Measurements from ENCODE around the gene SIGLEC11. TPM values are rescaled to one million over a fixed set of nuclear protein-coding genes. Genes with fewer than 3 reads are reported as not detected.
A peak's percentile ranks its signal among the peaks of the same experiment; 100 is the strongest.

Gene SIGLEC11
- total and polyA plus RNA-seq, 2 donors (not counting 1 experiment from before 2014, with no cell fraction given), result 0.09 TPM; not detected in 1

DNA sequence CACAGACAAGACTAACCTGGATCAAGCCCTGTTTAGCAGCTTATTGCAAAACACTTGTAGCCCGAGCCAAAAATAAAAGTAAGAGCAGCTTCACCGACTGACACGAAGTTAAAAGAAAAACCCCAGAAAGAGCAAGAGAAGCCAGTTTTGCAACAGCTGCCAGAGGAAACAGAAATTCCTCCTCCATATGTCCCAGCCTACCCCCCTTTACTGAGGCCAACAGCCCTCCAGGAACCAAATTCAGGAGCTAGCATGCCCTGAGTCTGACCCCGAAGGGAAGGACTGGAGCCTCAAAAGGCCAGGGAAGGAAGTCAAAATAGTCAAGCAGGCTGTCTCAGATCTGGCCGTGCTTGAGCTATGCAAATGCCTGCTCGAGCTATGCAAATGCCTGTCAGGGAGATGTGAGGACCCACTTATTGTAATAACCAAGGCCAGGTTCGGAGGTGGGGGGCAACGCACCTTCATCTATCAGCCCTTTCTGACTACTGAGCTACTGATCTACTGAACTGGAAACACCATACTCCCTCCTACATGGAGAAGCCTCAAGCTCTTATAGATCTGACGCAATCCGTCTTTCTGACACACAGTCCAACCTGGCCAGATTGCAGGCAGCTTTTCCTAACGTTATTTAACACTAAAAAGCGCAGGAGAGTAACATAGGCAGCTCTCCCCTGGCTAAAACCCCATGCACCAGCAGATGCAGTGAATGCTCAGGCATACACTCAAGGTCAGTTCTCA is 6.7 kb downstream of the SIGLEC11 start:
- Mint-ChIP-seq H3K4me3 (no peak overlapping the region), H3K9me3 (ENCODE audit: insufficient read depth) (no peaks in the 10 kb centered on the region), H3K27ac (no peak overlapping the region), H3K4me1 (peaks cover 13% of the 10 kb centered on the region), H3K27me3 (peaks cover 42% of the 10 kb centered on the region)
- Histone ChIP-seq H3K79me2 (ENCODE audit: control insufficient read depth, insufficient read depth, low read length) (no peaks in the 10 kb centered on the region), H3K36me3 (replicated peaks in 1 of 2; ENCODE audit: control extremely low read depth in 1 of 2, control insufficient read depth in 1 of 2, extremely low read depth in 1 of 2, insufficient read depth in 2 of 2, low read length in 1 of 2) (no peaks in the 10 kb centered on the region), H3K4me2 (replicated peaks; ENCODE audit: low read depth, low read length, poor library complexity, severe bottlenecking) (peak overlapping the region; percentile 35), H2AFZ (ENCODE audit: insufficient read depth, low read depth, low read length, poor library complexity, severe bottlenecking) (peak overlapping the region; percentile 47), H3K4me3 (ENCODE audit: control extremely low read depth in 1 of 5, extremely low read depth in 1 of 5, insufficient read depth in 1 of 5, low read depth in 2 of 5, low read length in 4 of 5) (no peak overlapping the region), H4K20me1 (ENCODE audit: control insufficient read depth, insufficient read depth, low read length, poor library complexity, severe bottlenecking) (no peaks in the 10 kb centered on the region), H3K27ac (ENCODE audit: low read length in 2 of 2) (no peak overlapping the region), H3K9ac (ENCODE audit: low read length) (no peak overlapping the region), H3K4me1 (ENCODE audit: control insufficient read depth in 2 of 2, insufficient read depth in 2 of 2, low read length in 2 of 2) (peaks cover 3 to 8% of the 10 kb centered on the region in 2 donors), H3K9me3 (ENCODE audit: control extremely low read depth in 1 of 3, control insufficient read depth in 2 of 3, insufficient read depth in 1 of 3, low read length in 2 of 3) (no peaks in the 10 kb centered on the region), H3K27me3 (replicated peaks in 1 of 4; ENCODE audit: control extremely low read depth in 1 of 4, control insufficient read depth in 3 of 4, insufficient read depth in 4 of 4, low read length in 3 of 4) (peaks cover 0 to 25% (median 0%) of the 10 kb centered on the region in 4 experiments)
- DNase-seq (no peak), ATAC-seq (ENCODE audit: low read depth) (no peak)
- TF ChIP-seq CTCF (IDR thresholded peaks at IDR 0.05) (no peak), EZH2 (IDR thresholded peaks at IDR 0.05; ENCODE audit: borderline replicate concordance, insufficient read depth, low read depth, low read length, poor library complexity, severe bottlenecking) (no peak)
- intact Hi-C loops (cut with micrococcal nuclease), result no loop called here
- POLR2A ChIA-PET, result no interaction called here
- CTCF ChIA-PET, result interaction anchor here (0.6 to 1.6 kb wide), 5 partner anchors 11 to 350 kb away, joined by 3 to 6 read pairs (median 3); no protein-coding TSS in a partner anchor
- 33% methylated on average over 12 of the region's 12 CpGs for WGBS (ENCODE audit: insufficient coverage)

DNA sequence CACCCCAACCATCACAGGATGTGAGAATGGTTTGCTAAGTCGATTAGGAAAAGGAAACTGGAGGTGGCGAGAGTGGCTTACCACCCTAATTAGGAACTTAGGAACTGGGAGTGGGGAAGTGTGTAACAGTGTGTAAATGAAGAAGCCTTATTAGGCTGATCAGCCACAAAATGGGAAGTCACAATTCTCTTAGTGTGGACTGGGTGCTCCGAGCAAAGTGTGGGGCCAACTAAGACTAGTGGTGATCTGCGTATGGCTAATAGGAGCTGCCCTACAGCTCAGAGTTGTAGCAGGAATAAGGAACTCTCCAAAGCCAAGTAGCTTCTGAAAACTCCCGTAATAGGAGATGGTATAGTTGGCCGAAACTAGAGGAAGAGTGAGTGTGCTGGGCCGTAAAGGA is 7.6 kb downstream of the SIGLEC11 start:
- Histone ChIP-seq H3K4me3 (ENCODE audit: control extremely low read depth in 1 of 5, extremely low read depth in 1 of 5, insufficient read depth in 1 of 5, low read depth in 2 of 5, low read length in 4 of 5) (no peak overlapping the region), H3K27ac (ENCODE audit: low read length in 2 of 2) (no peak overlapping the region), H3K9me3 (ENCODE audit: control extremely low read depth in 1 of 3, control insufficient read depth in 2 of 3, insufficient read depth in 1 of 3, low read length in 2 of 3) (no peaks in the 10 kb centered on the region), H3K4me2 (replicated peaks; ENCODE audit: low read depth, low read length, poor library complexity, severe bottlenecking) (no peak overlapping the region), H3K9ac (ENCODE audit: low read length) (no peak overlapping the region), H3K27me3 (replicated peaks in 1 of 4; ENCODE audit: control extremely low read depth in 1 of 4, control insufficient read depth in 3 of 4, insufficient read depth in 4 of 4, low read length in 3 of 4) (peaks cover 0 to 25% (median 0%) of the 10 kb centered on the region in 4 experiments), H3K4me1 (ENCODE audit: control insufficient read depth in 2 of 2, insufficient read depth in 2 of 2, low read length in 2 of 2) (peaks cover 3 to 8% of the 10 kb centered on the region in 2 donors), H4K20me1 (ENCODE audit: control insufficient read depth, insufficient read depth, low read length, poor library complexity, severe bottlenecking) (no peaks in the 10 kb centered on the region), H3K79me2 (ENCODE audit: control insufficient read depth, insufficient read depth, low read length) (no peaks in the 10 kb centered on the region), H2AFZ (ENCODE audit: insufficient read depth, low read depth, low read length, poor library complexity, severe bottlenecking) (no peak overlapping the region), H3K36me3 (replicated peaks in 1 of 2; ENCODE audit: control extremely low read depth in 1 of 2, control insufficient read depth in 1 of 2, extremely low read depth in 1 of 2, insufficient read depth in 2 of 2, low read length in 1 of 2) (no peaks in the 10 kb centered on the region)
- no peak for ATAC-seq (ENCODE audit: low read depth)
- ChIA-PET POLR2A (no interaction called here), CTCF (interaction anchor here (1.0 to 1.3 kb wide), 2 partner anchors 10 to 349 kb away, joined by 3 to 4 read pairs; no protein-coding TSS in a partner anchor)
- H3K4me3 Mint-ChIP-seq, result no peak overlapping the region
- peaks cover 13% of the 10 kb centered on the region for H3K4me1 Mint-ChIP-seq
- TF ChIP-seq CTCF (IDR thresholded peaks at IDR 0.05) (no peak), EZH2 (IDR thresholded peaks at IDR 0.05; ENCODE audit: borderline replicate concordance, insufficient read depth, low read depth, low read length, poor library complexity, severe bottlenecking) (no peak)
- H3K9me3 Mint-ChIP-seq (ENCODE audit: insufficient read depth), result no peaks in the 10 kb centered on the region
- DNase-seq, result no peak
- H3K27me3 Mint-ChIP-seq, result peaks cover 42% of the 10 kb centered on the region
- intact Hi-C loops (cut with micrococcal nuclease), result no loop called here
- WGBS (ENCODE audit: insufficient coverage), result 52% methylated on average over 2 of the region's 7 CpGs
- H3K27ac Mint-ChIP-seq, result no peak overlapping the region
